Ovary (tissue), 9 donors: ENCODE data around the gene ECI1. TPM values are rescaled to one million over a fixed set of nuclear protein-coding genes. Genes with fewer than 3 reads are reported as not detected.

Experiments
- DNase-seq, 5 donors: peaks; one replicate each; pipeline ENCODE4 v3.0.0-alpha.2; 2019 to 2020
- H3K27ac ChIP-seq, 2 donors: fragments of 200-600 bp; one replicate each; pipeline versions ENCODE4 v1.5.1 to v1.8.0; 2019 to 2022
- H3K27me3 ChIP-seq: fragments of 200-600 bp; one replicate; pipeline ENCODE4 v1.8.0; 2022
- H3K36me3 ChIP-seq: fragments of 200-600 bp; sonication (generic); one replicate; pipeline ENCODE4 v1.5.1; 2019
- H3K4me1 ChIP-seq: one replicate; pipeline ENCODE4 v1.8.1; 2013; ENCODE audit warnings: mild to moderate bottlenecking, moderate library complexity; ENCODE audit not compliant: insufficient read depth
- H3K4me3 ChIP-seq: fragments of 200-600 bp; sonication (generic); one replicate; pipeline ENCODE4 v1.5.1; 2017
- H3K9me3 ChIP-seq, 2 donors: fragments of 200-600 bp in 1 of 2; sonication (generic) in 1 of 2; one replicate each; pipeline versions ENCODE4 v1.5.1 to v1.8.1; 2013 to 2019; ENCODE audit warnings: mild to moderate bottlenecking in 1 of 2, moderate library complexity in 1 of 2
- EP300 ChIP-seq: sonication (generic); formaldehyde crosslinking; IDR thresholded peaks from one replicate; pipeline ENCODE4 v1.6.1; 2017; ENCODE audit warnings: antibody characterized with exemption
- POLR2A ChIP-seq: fragments of 450-650 bp; IDR thresholded peaks from one replicate; pipeline ENCODE4 v1.6.1; 2017; ENCODE audit warnings: antibody characterized with exemption, mild to moderate bottlenecking, moderate library complexity
- WGBS, 3 donors: extraction: QIAGEN DNeasy Blood & Tissue Kit in 1 of 3; methylation state at CpG; one replicate each; pipeline versions ENCODE4 v1.1.5 to v1.1.7; 2013 to 2017; 5-methylcytosine and 5-hydroxymethylcytosine counted together
- intact Hi-C, 4 donors: fragments of 100-400 bp; cut with DNase I; formaldehyde crosslinking; loops; one replicate each; pipeline versions ENCODE4 v1.11.0 to v1.15.1; 2022 to 2023
- polyA plus RNA-seq, 2 donors: library from polyadenylated mRNA; stranded (reverse); fragments of 200-250 nt in 1 of 2; fragments of 350-450 nt in 1 of 2; fragmentation: Illumina TruSeq in 1 of 2; extraction: RNeasy Lipid Tissue Mini Kit (QIAGEN cat#74804) in 1 of 2; gene quantifications; one replicate each; pipeline ENCODE4 v1.2.3, GENCODE V29; 2013 to 2014
- total RNA-seq, 7 donors: library from RNA; depleted of rRNA in 2 of 7; stranded (reverse); fragments of >200 nt in 2 of 7; fragmentation: NEBNext Ultra II Directional in 3 of 7; extraction: Animal tissue kit (Norgen Biotek cat#: 25700) in 3 of 7; gene quantifications; one replicate each; pipeline versions ENCODE4 v1.1.0 to v1.2.4, GENCODE V29; 2016 to 2023
- TF ChIP-seq, protein P1 (sequence below), 3 donors: fragments of 450-650 bp in 2 of 3; fragments of 200-600 bp in 1 of 3; IDR thresholded peaks; one replicate each; pipeline versions ENCODE4 v1.5.1 to v1.8.0; 2016 to 2022; ENCODE audit warnings: antibody characterized with exemption in 3 of 3, mild to moderate bottlenecking in 1 of 3
- donor health status: DM: no; HTN: no; CAD: no; lungs with moderate emphysema.
- donor health status: DM: no; HTN: no; CAD: no.
- donor health status: Bipolar disorder and iron deficiency.
- donor health status: DM: yes; HTN: yes; CAD: no.
- donor health status: DM: no; HTN: no; CAD: no.
- donor health status: DM: yes; HTN: yes; CAD: no.

ECI1 gene
- total and polyA plus RNA-seq, 9 donors, result 3.1 to 66.3 (median 48.1) TPM

GRCh38 chr16:2210386-2211365, 40.7 kb downstream of the ECI1 start, which contains the start of gene BRICD5:
Gene BRICD5, minus strand, starts transcription at chr16:2210863. Its CDS starts 30 bp downstream, at chr16:2210833.
- TF ChIP-seq POLR2A, result no peak
- TF ChIP-seq, protein P1, sequence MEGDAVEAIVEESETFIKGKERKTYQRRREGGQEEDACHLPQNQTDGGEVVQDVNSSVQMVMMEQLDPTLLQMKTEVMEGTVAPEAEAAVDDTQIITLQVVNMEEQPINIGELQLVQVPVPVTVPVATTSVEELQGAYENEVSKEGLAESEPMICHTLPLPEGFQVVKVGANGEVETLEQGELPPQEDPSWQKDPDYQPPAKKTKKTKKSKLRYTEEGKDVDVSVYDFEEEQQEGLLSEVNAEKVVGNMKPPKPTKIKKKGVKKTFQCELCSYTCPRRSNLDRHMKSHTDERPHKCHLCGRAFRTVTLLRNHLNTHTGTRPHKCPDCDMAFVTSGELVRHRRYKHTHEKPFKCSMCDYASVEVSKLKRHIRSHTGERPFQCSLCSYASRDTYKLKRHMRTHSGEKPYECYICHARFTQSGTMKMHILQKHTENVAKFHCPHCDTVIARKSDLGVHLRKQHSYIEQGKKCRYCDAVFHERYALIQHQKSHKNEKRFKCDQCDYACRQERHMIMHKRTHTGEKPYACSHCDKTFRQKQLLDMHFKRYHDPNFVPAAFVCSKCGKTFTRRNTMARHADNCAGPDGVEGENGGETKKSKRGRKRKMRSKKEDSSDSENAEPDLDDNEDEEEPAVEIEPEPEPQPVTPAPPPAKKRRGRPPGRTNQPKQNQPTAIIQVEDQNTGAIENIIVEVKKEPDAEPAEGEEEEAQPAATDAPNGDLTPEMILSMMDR (IDR thresholded peaks at IDR 0.05), result no peak
- TF ChIP-seq EP300, result no peak
- WGBS, 3 donors, result 54 to 65% (median 61%) methylated on average over 19 to 24 of the region's 24 CpGs
- Histone ChIP-seq H3K9me3 (no peaks in the 10 kb centered on the region), H3K27me3 (no peaks in the 10 kb centered on the region), H3K4me1 (peaks cover 13% of the 10 kb centered on the region), H3K27ac (no peak within 1 kb of the TSS), H3K4me3 (no peak within 1 kb of the TSS), H3K36me3 (no peaks in the 10 kb centered on the region)
- DNase-seq, result no peak
- intact Hi-C loops, result no loop called here

DNA sequence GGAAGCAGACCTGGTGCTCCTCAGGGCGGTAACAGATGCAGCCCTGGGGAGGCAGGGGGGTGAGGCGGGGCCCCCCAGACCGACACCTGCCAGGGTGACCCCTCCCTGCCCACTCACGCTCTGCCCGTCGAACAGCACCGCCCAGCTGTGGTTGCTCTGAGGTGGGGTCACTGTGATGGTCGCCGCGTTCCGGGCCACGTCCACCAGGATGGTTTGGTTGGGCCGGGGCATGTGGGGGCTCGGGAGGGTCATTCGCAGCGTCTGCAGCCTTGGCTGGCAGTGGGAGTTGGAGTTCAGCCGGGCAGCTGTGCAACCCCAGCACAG, 41.4 kb downstream of the ECI1 start:
- Histone ChIP-seq H3K4me1 (peaks cover 13% of the 10 kb centered on the region), H3K36me3 (no peaks in the 10 kb centered on the region), H3K9me3 (no peaks in the 10 kb centered on the region), H3K27ac (no peak overlapping the region), H3K4me3 (no peak overlapping the region), H3K27me3 (no peaks in the 10 kb centered on the region)
- intact Hi-C loops, result no loop called here
- WGBS, 3 donors, result 79 to 87% (median 85%) methylated on average over 16 to 17 of the region's 17 CpGs
- no peak for DNase-seq
- TF ChIP-seq EP300, result no peak
- TF ChIP-seq, protein P1 (IDR thresholded peaks at IDR 0.05), result no peak
- TF ChIP-seq POLR2A, result no peak

DNA sequence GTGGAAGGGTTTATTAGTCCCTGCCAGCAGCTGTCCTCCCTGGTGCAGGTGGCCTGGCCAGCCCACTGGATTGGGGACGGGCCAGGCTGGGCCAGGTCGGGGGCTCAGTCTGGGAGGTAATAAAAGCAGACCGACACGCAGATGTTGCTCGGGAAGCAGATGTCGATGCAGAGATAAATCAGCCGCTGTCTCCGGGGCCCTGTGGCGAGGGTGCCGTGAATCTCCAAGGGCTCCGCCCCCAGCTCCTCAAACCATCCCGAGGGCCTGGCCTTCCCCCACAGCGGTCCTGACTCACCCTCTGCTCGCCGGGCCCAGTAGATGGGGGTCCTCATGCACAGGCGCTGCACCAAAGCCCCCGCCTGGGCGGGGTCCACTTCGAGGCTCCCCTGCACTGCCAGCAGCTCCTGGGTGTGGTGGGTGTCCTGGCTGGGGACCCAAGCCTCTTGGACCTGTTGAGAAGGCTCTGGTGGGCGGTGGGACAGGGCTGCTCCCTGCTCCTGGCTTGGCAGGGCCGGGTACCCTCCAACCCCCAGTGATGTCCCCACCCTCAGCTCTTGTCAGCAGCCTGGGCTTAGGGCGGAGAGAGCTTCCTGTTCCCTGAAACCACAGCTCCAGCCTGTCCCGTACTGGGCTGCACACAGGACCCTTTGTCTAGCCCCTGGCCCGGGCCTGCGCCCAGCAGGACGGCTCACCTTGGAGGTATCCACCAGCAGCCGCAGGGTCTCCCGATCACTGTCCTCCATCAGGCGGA, 42.0 kb downstream of the ECI1 start:
- Histone ChIP-seq H3K9me3 (no peaks in the 10 kb centered on the region), H3K27me3 (no peaks in the 10 kb centered on the region), H3K4me3 (no peak overlapping the region), H3K4me1 (peaks cover 17% of the 10 kb centered on the region), H3K27ac (no peak overlapping the region), H3K36me3 (no peaks in the 10 kb centered on the region)
- 69 to 77% (median 76%) methylated on average over 11 to 29 of the region's 29 CpGs for WGBS, 3 donors
- no peak for DNase-seq
- intact Hi-C loops, result no loop called here
- TF ChIP-seq EP300, result no peak
- TF ChIP-seq POLR2A, result no peak

GRCh38 chr16:2208772-2209171, 42.6 kb downstream of the ECI1 start:
- Histone ChIP-seq H3K4me1 (peaks cover 13% of the 10 kb centered on the region), H3K36me3 (no peaks in the 10 kb centered on the region), H3K9me3 (no peaks in the 10 kb centered on the region), H3K27me3 (no peaks in the 10 kb centered on the region), H3K4me3 (no peak overlapping the region), H3K27ac (no peak overlapping the region)
- intact Hi-C loops, result no loop called here
- TF ChIP-seq EP300 (no peak), POLR2A (no peak)
- TF ChIP-seq, protein P1 (IDR thresholded peaks at IDR 0.05), result no peak
- 70 to 81% (median 79%) methylated on average over 5 to 9 of the region's 9 CpGs for WGBS, 3 donors
- DNase-seq, result no peak
